Adrenal gland (tissue), 12 donors: ENCODE data around the gene LCN1. TPM values are rescaled to one million over a fixed set of nuclear protein-coding genes. Genes with fewer than 3 reads are reported as not detected.
A peak's percentile ranks its signal among the peaks of the same experiment; 100 is the strongest.

Experiments
- DNase-seq, 7 donors: peaks; one replicate each; pipeline ENCODE4 v3.0.0-alpha.2; 2019 to 2020
- H3K27ac ChIP-seq, 5 donors: fragments of 200-600 bp; sonication (generic) in 4 of 5; 1 replicate in 3 of 5; 2 replicates in 2 of 5; pipeline versions ENCODE4 v1.5.1 to v1.8.0; 2016 to 2020; ENCODE audit warnings: mild to moderate bottlenecking in 1 of 5
- H3K27me3 ChIP-seq: fragments of 200-600 bp; 2 replicates; pipeline ENCODE4 v1.8.0; 2021
- H3K36me3 ChIP-seq, 2 donors: fragments of 200-600 bp; replicated peaks in 1 of 2; 1 replicate in 1 of 2; 2 replicates in 1 of 2; pipeline versions ENCODE4 v1.5.1 to v1.8.0; 2018 to 2022
- H3K4me1 ChIP-seq, 2 donors: fragments of 200-600 bp; replicated peaks in 1 of 2; 1 replicate in 1 of 2; 2 replicates in 1 of 2; pipeline versions ENCODE4 v1.5.1 to v1.8.0; 2018 to 2021
- H3K4me3 ChIP-seq, 4 donors: fragments of 200-600 bp; sonication (generic) in 3 of 4; one replicate each; pipeline ENCODE4 v1.5.1; 2016 to 2018
- H3K9me3 ChIP-seq, 3 donors: fragments of 200-600 bp; sonication (generic) in 1 of 3; replicated peaks in 1 of 3; 1 replicate in 2 of 3; 2 replicates in 1 of 3; pipeline versions ENCODE4 v1.5.1 to v1.8.0; 2016 to 2021
- CTCF ChIP-seq, 6 experiments: fragments of 450-650 bp in 4 of 6; fragments of 200-600 bp in 2 of 6; sonication (generic) in 1 of 6; IDR thresholded peaks; 1 replicate in 5 of 6; 2 replicates in 1 of 6; pipeline versions ENCODE4 v1.5.1 to v1.8.0; 2016 to 2021; ENCODE audit warnings: antibody characterized with exemption in 6 of 6, mild to moderate bottlenecking in 2 of 6, moderate library complexity in 1 of 6
- POLR2A ChIP-seq, 2 donors: fragments of 450-650 bp; IDR thresholded peaks; one replicate each; pipeline ENCODE4 v1.6.1; 2017; ENCODE audit warnings: antibody characterized with exemption in 2 of 2, mild to moderate bottlenecking in 2 of 2, moderate library complexity in 1 of 2
- WGBS, 4 donors: extraction: QIAGEN DNeasy Blood & Tissue Kit in 2 of 4; methylation state at CpG; one replicate each; pipeline versions ENCODE4 v1.1.5 to v1.1.7; 2013 to 2017; 5-methylcytosine and 5-hydroxymethylcytosine counted together
- intact Hi-C, 2 donors: fragments of 100-400 bp; cut with DNase I; formaldehyde crosslinking; loops; one replicate each; pipeline versions ENCODE4 v1.14.1 to v1.15.0; 2022 to 2023
- polyA plus RNA-seq, 3 donors: library from polyadenylated mRNA; stranded (reverse); fragments of 200-250 nt in 2 of 3; fragments of 350-450 nt in 1 of 3; fragmentation: Illumina TruSeq in 1 of 3; extraction: RNeasy Lipid Tissue Mini Kit (QIAGEN cat#74804) in 1 of 3; gene quantifications; one replicate each; pipeline ENCODE4 v1.2.3, GENCODE V29; 2013 to 2014
- total RNA-seq, 9 donors: library from RNA; depleted of rRNA in 4 of 9; stranded (reverse); fragments of >200 nt in 4 of 9; fragments of 120-200 nt in 1 of 9; fragmentation: NEBNext Ultra II Directional in 1 of 9; extraction: Animal tissue kit (Norgen Biotek cat#: 25700) in 1 of 9; gene quantifications; one replicate each; pipeline versions ENCODE4 v1.1.0 to v1.2.4, GENCODE V29; 2013 to 2023
- donor health status: healthy with polysubstance abuse.
- donor health status: Bipolar disorder and iron deficiency.
- donor health status: DM: yes; HTN: yes; CAD: no.
- donor health status: DM: no; HTN: no; CAD: no.
- donor health status: DM: no; HTN: no; CAD: no.
- donor health status: DM: yes; HTN: yes; CAD: no.

Gene LCN1
- total and polyA plus RNA-seq, 12 donors, result not detected

- peaks cover 5 to 6% of the 10 kb centered on the region in 2 donors for H3K4me1 ChIP-seq
- 72 to 96% (median 76%) methylated on average over 4 to 14 of the region's 14 CpGs for WGBS, 4 donors
- DNase-seq, result peak in 3 of 7 donors; percentile 6 to 13 (median 12)
- H3K27ac ChIP-seq, result no peak overlapping the region
- TF ChIP-seq POLR2A (IDR thresholded peaks at IDR 0.05), result no peak
- TF ChIP-seq CTCF (IDR thresholded peaks at IDR 0.05), result no peak
- no peaks in the 10 kb centered on the region for H3K27me3 ChIP-seq
- H3K9me3 ChIP-seq, result no peaks in the 10 kb centered on the region
- H3K36me3 ChIP-seq, result peaks cover 0 to 26% of the 10 kb centered on the region in 2 donors
- H3K4me3 ChIP-seq, result no peak overlapping the region
- intact Hi-C loops, result loop anchor here in 1 of 2 donors (5.0 kb wide), 1 partner anchor 34 kb away; no protein-coding TSS in a partner anchor
Measured at GRCh38 chr9:135506327-135507103, 14.7 kb upstream of the LCN1 start.

- peak in 4 of 7 donors; percentile 3 to 13 (median 9) for DNase-seq
- no peak for TF ChIP-seq POLR2A (IDR thresholded peaks at IDR 0.05)
- TF ChIP-seq CTCF (IDR thresholded peaks at IDR 0.05), result no peak
- WGBS, 4 donors, result 89 to 93% (median 92%) methylated on average over 16 to 23 of the region's 23 CpGs
- H3K4me1 ChIP-seq, result no peaks in the 10 kb centered on the region
- H3K9me3 ChIP-seq, result no peaks in the 10 kb centered on the region
- H3K36me3 ChIP-seq, result peaks cover 0 to 21% of the 10 kb centered on the region in 2 donors
- H3K4me3 ChIP-seq, result no peak overlapping the region
- intact Hi-C loops, result loop anchor here in 1 of 2 donors (5.0 kb wide), 1 partner anchor 35 kb away; no protein-coding TSS in a partner anchor
- H3K27me3 ChIP-seq, result no peaks in the 10 kb centered on the region
- no peak overlapping the region for H3K27ac ChIP-seq
Measured at GRCh38 chr9:135507104-135508035, 13.9 kb upstream of the LCN1 start.

- intact Hi-C loops, result loop anchor here in 1 of 2 donors (5.0 kb wide), 1 partner anchor 36 kb away; no protein-coding TSS in a partner anchor
- WGBS, 4 donors, result 90 to 96% (median 93%) methylated on average over 9 of the region's 9 CpGs
- H3K4me1 ChIP-seq, result no peaks in the 10 kb centered on the region
- peak in 4 of 7 donors; percentile 3 to 33 (median 9) for DNase-seq
- no peak overlapping the region for H3K4me3 ChIP-seq
- H3K27ac ChIP-seq, result no peak overlapping the region
- H3K9me3 ChIP-seq, result no peaks in the 10 kb centered on the region
- H3K36me3 ChIP-seq, result peaks cover 0 to 11% of the 10 kb centered on the region in 2 donors
- H3K27me3 ChIP-seq, result no peaks in the 10 kb centered on the region
- no peak for TF ChIP-seq CTCF (IDR thresholded peaks at IDR 0.05)
- TF ChIP-seq POLR2A (IDR thresholded peaks at IDR 0.05), result no peak
Measured at GRCh38 chr9:135508211-135508820, 12.9 kb upstream of the LCN1 start.
